Liver (tissue), 9 donors: ENCODE results near the gene AP4B1. TPM values are rescaled to one million over a fixed set of nuclear protein-coding genes. Genes with fewer than 3 reads are reported as not detected.

Experiments used
- DNase-seq: peaks from one replicate; pipeline ENCODE4 v3.0.0-alpha.2; 2017; ENCODE audit warnings: low spot score
- H3K27ac ChIP-seq, 2 donors: one replicate each; pipeline ENCODE4 v1.7.0; 2013; ENCODE audit warnings: inconsistent platforms in 2 of 2, low read length in 2 of 2, control low read depth in 1 of 2, low read depth in 1 of 2, mild to moderate bottlenecking in 1 of 2
- H3K27me3 ChIP-seq, 4 donors: one replicate each; pipeline versions ENCODE4 v1.6.1 to v1.7.0; 2013; ENCODE audit warnings: low read length in 3 of 4, inconsistent platforms in 1 of 4, mild to moderate bottlenecking in 1 of 4, moderate library complexity in 1 of 4; ENCODE audit not compliant: control insufficient read depth in 4 of 4, insufficient read depth in 4 of 4
- H3K36me3 ChIP-seq, 4 donors: one replicate each; pipeline versions ENCODE4 v1.6.1 to v1.7.0; 2013; ENCODE audit warnings: low read length in 3 of 4, mild to moderate bottlenecking in 3 of 4, low read depth in 1 of 4, moderate library complexity in 1 of 4; ENCODE audit not compliant: control insufficient read depth in 4 of 4, insufficient read depth in 3 of 4
- H3K4me1 ChIP-seq, 4 donors: one replicate each; pipeline versions ENCODE4 v1.6.1 to v1.7.0; 2013; ENCODE audit warnings: low read length in 3 of 4, mild to moderate bottlenecking in 3 of 4, moderate library complexity in 1 of 4; ENCODE audit not compliant: control insufficient read depth in 4 of 4, insufficient read depth in 4 of 4
- H3K4me3 ChIP-seq, 3 donors: one replicate each; pipeline versions ENCODE4 v1.6.1 to v1.7.0; 2013; ENCODE audit warnings: low read length in 3 of 3, control low read depth in 1 of 3, low read depth in 1 of 3, mild to moderate bottlenecking in 1 of 3
- H3K9ac ChIP-seq, 2 donors: one replicate each; pipeline ENCODE4 v1.7.0; 2013; ENCODE audit warnings: low read length in 2 of 2, mild to moderate bottlenecking in 2 of 2, moderate library complexity in 2 of 2, control low read depth in 1 of 2, low read depth in 1 of 2
- H3K9me3 ChIP-seq, 4 donors: one replicate each; pipeline versions ENCODE4 v1.6.1 to v1.7.0; 2013; ENCODE audit warnings: low read length in 3 of 4; ENCODE audit not compliant: control insufficient read depth in 4 of 4
- CTCF ChIP-seq: fragments of 150-350 bp; IDR thresholded peaks from 2 replicates; pipeline ENCODE4 v1.5.1; 2017; ENCODE audit warnings: improper control_type of control experiment, low read depth, low read length; ENCODE audit not compliant: missing input control
- EGR1 ChIP-seq, 2 donors: IDR thresholded peaks; 2 replicates each; pipeline ENCODE4 v1.6.1; 2016 to 2018; ENCODE audit warnings: antibody characterized with exemption in 2 of 2, low read depth in 2 of 2
- GABPA ChIP-seq, 2 donors: IDR thresholded peaks in 1 of 2; conservative IDR thresholded peaks in 1 of 2; 2 replicates each; pipeline ENCODE4 v1.6.1; 2016; ENCODE audit warnings: antibody characterized with exemption in 2 of 2, mild to moderate bottlenecking in 1 of 2, moderate library complexity in 1 of 2
- JUND ChIP-seq, 2 donors: IDR thresholded peaks; 2 replicates each; pipeline ENCODE4 v1.6.1; 2016; ENCODE audit warnings: antibody characterized with exemption in 2 of 2
- NR2F2 ChIP-seq: IDR thresholded peaks from 2 replicates; pipeline ENCODE4 v1.6.1; 2016; ENCODE audit warnings: antibody characterized with exemption
- REST ChIP-seq: IDR thresholded peaks from 2 replicates; pipeline ENCODE4 v1.6.1; 2016; ENCODE audit warnings: antibody characterized with exemption, mild to moderate bottlenecking
- SP1 ChIP-seq: IDR thresholded peaks from 2 replicates; pipeline ENCODE4 v1.6.1; 2018; ENCODE audit warnings: antibody characterized with exemption, mild to moderate bottlenecking
- YY1 ChIP-seq: IDR thresholded peaks from 2 replicates; pipeline ENCODE4 v1.6.1; 2016; ENCODE audit warnings: antibody characterized with exemption, mild to moderate bottlenecking
- ZBTB33 ChIP-seq: IDR thresholded peaks from 2 replicates; pipeline ENCODE4 v1.6.1; 2016; ENCODE audit warnings: antibody characterized with exemption
- WGBS: extraction: QIAGEN DNeasy Blood & Tissue Kit; methylation state at CpG from one replicate; pipeline ENCODE4 v1.1.7; 2013; 5-methylcytosine and 5-hydroxymethylcytosine counted together
- polyA plus RNA-seq, 2 donors: library from polyadenylated mRNA; stranded (reverse) in 1 of 2; unstranded in 1 of 2; fragments of 200-250 nt in 1 of 2; fragments of >200 nt in 1 of 2; fragmentation: Nextera tagmentation in 1 of 2; extraction: Ambion mirVana in 1 of 2; gene quantifications; one replicate each; pipeline versions ENCODE4 v1.2.1 to v1.2.3, GENCODE V29; 2013 to 2015
- total RNA-seq, 2 donors: library from RNA; depleted of rRNA; stranded (reverse); fragments of >200 nt; gene quantifications; one replicate each; pipeline ENCODE4 v1.2.3, GENCODE V29; 2014
- TF ChIP-seq, protein P1 (sequence below): IDR thresholded peaks from 2 replicates; pipeline ENCODE4 v1.6.1; 2016; ENCODE audit warnings: antibody characterized with exemption
- donor health status: healthy.
- donor health status: healthy.
- donor health status: healthy.
- donor health status: healthy.
- donor health status: healthy.

The AP4B1 gene
- total and polyA plus RNA-seq, 4 donors, result 4.3 to 10.6 (median 7.0) TPM

- TF ChIP-seq JUND (IDR thresholded peaks at IDR 0.05), result peak in 1 of 2 donors; percentile 35
- TF ChIP-seq REST, result no peak
- H3K4me1 ChIP-seq, result peaks cover 9 to 53% (median 40%) of the 10 kb centered on the region in 4 donors
- H3K27me3 ChIP-seq, result no peaks in the 10 kb centered on the region
- H3K27ac ChIP-seq, result peak overlapping the region in 1 of 2 donors; percentile 42
- H3K9ac ChIP-seq, result peak overlapping the region in 1 of 2 donors; percentile 12
- H3K4me3 ChIP-seq, result peak overlapping the region in 1 of 3 donors; percentile 5
- no peaks in the 10 kb centered on the region for H3K36me3 ChIP-seq
- no peaks in the 10 kb centered on the region for H3K9me3 ChIP-seq
- no peak for DNase-seq
- 29% methylated on average over 3 of the region's 3 CpGs for WGBS
Observed at GRCh38 chr1:113931451-113931851, 26.9 kb upstream of the AP4B1 start.

DNA sequence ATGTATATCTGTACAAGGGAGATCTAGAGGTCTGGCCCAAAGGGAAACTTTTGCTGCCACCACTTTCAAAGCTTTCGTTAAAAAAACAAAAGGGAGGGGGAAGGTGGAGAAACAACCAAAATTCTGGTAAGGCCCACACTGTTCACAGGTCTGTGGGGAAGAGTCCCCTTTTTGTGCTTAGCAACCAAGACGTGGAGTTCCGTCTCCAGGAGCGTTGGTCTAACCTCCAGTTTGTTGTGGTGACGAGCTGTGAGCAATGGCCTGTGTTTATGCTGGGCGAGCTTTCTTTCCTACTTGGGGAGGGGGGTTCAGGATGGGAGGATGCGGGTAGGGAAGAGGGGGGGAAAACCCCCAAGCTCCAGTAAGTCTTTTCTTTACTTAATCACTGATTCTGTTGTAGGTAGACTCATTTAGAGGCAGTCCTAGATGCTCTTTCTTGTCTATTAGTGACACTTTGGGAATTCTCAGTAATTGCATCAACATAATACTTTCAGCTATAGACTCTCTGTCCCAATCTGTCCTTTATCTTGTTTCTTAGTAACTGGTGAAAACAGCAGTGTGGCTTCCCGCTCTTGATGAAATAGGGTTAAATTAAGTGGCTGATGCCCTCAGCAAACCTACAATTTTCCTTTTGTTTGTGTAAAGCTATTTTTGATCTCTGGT lies 26.0 kb upstream of the AP4B1 start:
- TF ChIP-seq GABPA (IDR thresholded peaks at IDR 0.05 in 1 of 2, conservative IDR thresholded peaks at IDR 0.05 in 1 of 2) (no peak), SP1 (no peak), ZBTB33 (no peak), EGR1 (IDR thresholded peaks at IDR 0.05; ENCODE audit: low read depth in 2 of 2) (no peak), REST (no peak), NR2F2 (no peak), CTCF (no peak), YY1 (no peak)
- TF ChIP-seq, protein P1, sequence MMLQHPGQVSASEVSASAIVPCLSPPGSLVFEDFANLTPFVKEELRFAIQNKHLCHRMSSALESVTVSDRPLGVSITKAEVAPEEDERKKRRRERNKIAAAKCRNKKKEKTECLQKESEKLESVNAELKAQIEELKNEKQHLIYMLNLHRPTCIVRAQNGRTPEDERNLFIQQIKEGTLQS, result no peak
- no peak for DNase-seq
- 13% methylated on average over 8 of the region's 8 CpGs for WGBS
- peaks cover 9 to 53% (median 40%) of the 10 kb centered on the region in 4 donors for H3K4me1 ChIP-seq
- peak overlapping the region; percentile 33 to 87 for H3K9ac ChIP-seq
- no peaks in the 10 kb centered on the region for H3K36me3 ChIP-seq
- H3K27me3 ChIP-seq, result no peaks in the 10 kb centered on the region
- peak overlapping the region; percentile 94 to 100 for H3K27ac ChIP-seq
- H3K4me3 ChIP-seq, result peak overlapping the region; percentile 82 to 97 (median 84)
- H3K9me3 ChIP-seq, result no peaks in the 10 kb centered on the region
